GM12874 (cell line): ENCODE measurements around the gene CLPTM1.

ENCODE experiments used
- CTCF ChIP-seq: IDR thresholded peaks from 2 replicates; pipeline ENCODE4 v1.5.1; 2011; ENCODE audit warnings: low read depth, mild to moderate bottlenecking, control low read depth, low read length, moderate library complexity; ENCODE audit not compliant: insufficient read depth

CLPTM1 gene

GRCh38 chr19:45041125-45041524 lies 85.9 kb downstream of the CLPTM1 start:
- TF ChIP-seq CTCF: no peak
